HG02840 (cell line): Measurements from ENCODE around the gene BCS1L.
A peak's percentile ranks its signal among the peaks of the same experiment; 100 is the strongest.
"Not testable (repeated sequence)": the region's sequence is repeated elsewhere in the genome, so short reads cannot be mapped to it uniquely, and the experiment has no call there.

ENCODE experiments used
- ATAC-seq: cut with Tn5 transposase; IDR thresholded peaks from one replicate; pipeline ENCODE4 v1.9.1; 2021; ENCODE audit warnings: mild to moderate bottlenecking, moderate library complexity, moderate number of reproducible peaks; ENCODE audit not compliant: unreplicated experiment, low FRiP score

BCS1L gene

GRCh38 chr2:218658671-218659257 lies 719 bp upstream of the BCS1L start:
- peak; percentile 40 for ATAC-seq

GRCh38 chr2:218659988-218660358 lies 490 bp downstream of the BCS1L start:
- peak; percentile 1 for ATAC-seq

GRCh38 chr2:218662377-218662776 lies 2.9 kb downstream of the BCS1L start:
- ATAC-seq, result no peak

GRCh38 chr2:218662827-218663226 lies 3.3 kb downstream of the BCS1L start:
- no peak for ATAC-seq

GRCh38 chr2:218663901-218664300 lies 4.4 kb downstream of the BCS1L start:
- no peak for ATAC-seq

- no peak for ATAC-seq
Measured at GRCh38 chr2:218664653-218665052, 5.2 kb downstream of the BCS1L start.

- no peak for ATAC-seq
Measured at GRCh38 chr2:218671097-218671653, 11.7 kb downstream of the BCS1L start.

- peak; percentile 97 for ATAC-seq
Measured at GRCh38 chr2:218671654-218672566, 12.4 kb downstream of the BCS1L start, which contains the start of the genes RNF25 and STK36. RNF25 (minus strand) TSS chr2:218672002; CDS start chr2:218671970, 32 bp downstream. STK36 (plus strand) TSS chr2:218672086; CDS start chr2:218672830, 744 bp downstream.

GRCh38 chr2:218679119-218679518 lies 19.6 kb downstream of the BCS1L start:
- no peak for ATAC-seq

- no peak for ATAC-seq
Measured at GRCh38 chr2:218680061-218680460, 20.6 kb downstream of the BCS1L start.

- not testable (repeated sequence) for ATAC-seq
Measured at GRCh38 chr2:218687400-218688060, 28.0 kb downstream of the BCS1L start.

GRCh38 chr2:218691234-218691633 lies 31.8 kb downstream of the BCS1L start:
- no peak for ATAC-seq

- ATAC-seq, result no peak
Measured at GRCh38 chr2:218694405-218695145, 35.1 kb downstream of the BCS1L start.

- ATAC-seq, result no peak
Measured at GRCh38 chr2:218698885-218699284, 39.4 kb downstream of the BCS1L start.

GRCh38 chr2:218701806-218702205 lies 42.3 kb downstream of the BCS1L start:
- no peak for ATAC-seq

GRCh38 chr2:218703341-218703740 lies 43.9 kb downstream of the BCS1L start:
- ATAC-seq, result no peak

- ATAC-seq, result no peak
Measured at GRCh38 chr2:218708086-218708485, 48.6 kb downstream of the BCS1L start.

- no peak for ATAC-seq
Measured at GRCh38 chr2:218709908-218710307, 50.4 kb downstream of the BCS1L start.

- ATAC-seq, result no peak
Measured at GRCh38 chr2:218710334-218710686, 50.8 kb downstream of the BCS1L start.
